ENCODE measurements around the gene NTN3.

DNA sequence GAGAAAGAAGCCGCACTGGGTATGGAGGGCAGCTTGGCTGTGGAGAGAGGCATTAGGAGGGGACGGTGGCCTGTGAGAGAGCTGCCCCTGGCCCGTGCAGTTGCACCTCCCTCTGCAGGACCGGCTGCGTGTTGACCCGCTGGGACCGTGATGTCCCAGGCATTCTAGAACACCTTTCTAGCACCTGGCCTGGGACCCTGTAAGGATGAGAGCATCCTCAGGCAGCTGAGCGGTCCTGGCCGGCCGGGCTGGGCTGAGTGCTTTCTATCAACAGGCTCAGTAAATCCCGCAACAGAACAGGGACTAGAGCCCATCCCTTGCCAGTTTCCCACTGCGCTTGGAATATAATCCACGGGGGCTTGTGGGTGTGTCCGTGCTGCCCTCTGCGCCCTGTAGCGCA is 18.5 kb downstream of the NTN3 start:
- TF ChIP-seq, protein P1, sequence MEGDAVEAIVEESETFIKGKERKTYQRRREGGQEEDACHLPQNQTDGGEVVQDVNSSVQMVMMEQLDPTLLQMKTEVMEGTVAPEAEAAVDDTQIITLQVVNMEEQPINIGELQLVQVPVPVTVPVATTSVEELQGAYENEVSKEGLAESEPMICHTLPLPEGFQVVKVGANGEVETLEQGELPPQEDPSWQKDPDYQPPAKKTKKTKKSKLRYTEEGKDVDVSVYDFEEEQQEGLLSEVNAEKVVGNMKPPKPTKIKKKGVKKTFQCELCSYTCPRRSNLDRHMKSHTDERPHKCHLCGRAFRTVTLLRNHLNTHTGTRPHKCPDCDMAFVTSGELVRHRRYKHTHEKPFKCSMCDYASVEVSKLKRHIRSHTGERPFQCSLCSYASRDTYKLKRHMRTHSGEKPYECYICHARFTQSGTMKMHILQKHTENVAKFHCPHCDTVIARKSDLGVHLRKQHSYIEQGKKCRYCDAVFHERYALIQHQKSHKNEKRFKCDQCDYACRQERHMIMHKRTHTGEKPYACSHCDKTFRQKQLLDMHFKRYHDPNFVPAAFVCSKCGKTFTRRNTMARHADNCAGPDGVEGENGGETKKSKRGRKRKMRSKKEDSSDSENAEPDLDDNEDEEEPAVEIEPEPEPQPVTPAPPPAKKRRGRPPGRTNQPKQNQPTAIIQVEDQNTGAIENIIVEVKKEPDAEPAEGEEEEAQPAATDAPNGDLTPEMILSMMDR (IDR thresholded peaks at IDR 0.05 in 8 of 11, conservative IDR thresholded peaks at IDR 0.05 in 3 of 11), result no peak
- TF ChIP-seq POLR2A (IDR thresholded peaks at IDR 0.05), result no peak
